K562 (cell line): ENCODE data around the gene DHRS12. TPM values are rescaled to one million over a fixed set of nuclear protein-coding genes. Genes with fewer than 3 reads are reported as not detected.

Source experiments
- IFI16 ChIP-seq: fragments of 250-450 bp; sonication (Bioruptor Pico); IDR thresholded peaks from 2 replicates; pipeline ENCODE4 v2.1.2; 2022; ENCODE audit warnings: mild to moderate bottlenecking, inconsistent platforms
- JUNB ChIP-seq: fragments of 450-650 bp; formaldehyde crosslinking; conservative IDR thresholded peaks from 2 replicates; pipeline ENCODE4 v1.4.0; 2020; ENCODE audit warnings: mild to moderate bottlenecking
- NFIX ChIP-seq: fragments of 250-450 bp; sonication (Bioruptor Pico); IDR thresholded peaks from 2 replicates; pipeline ENCODE4 v1.4.0; 2020; ENCODE audit warnings: low read depth, mild to moderate bottlenecking, moderate library complexity
- NONO ChIP-seq, 2 experiments: fragments of 200-400 bp in 1 of 2; fragments of 450-650 bp in 1 of 2; formaldehyde crosslinking in 1 of 2; IDR thresholded peaks; 2 replicates each; pipeline ENCODE4 v1.6.1; 2017; ENCODE audit warnings: low read depth in 2 of 2, mild to moderate bottlenecking in 2 of 2, moderate library complexity in 2 of 2, low read length in 1 of 2
- NR2C2 ChIP-seq, 2 experiments: fragments of 200-800 bp in 1 of 2; sonication (Bioruptor generic) in 1 of 2; sonication (generic) in 1 of 2; formaldehyde crosslinking in 1 of 2; IDR thresholded peaks; 2 replicates each; pipeline versions ENCODE4 v1.6.1 to v1.8.0; 2016 to 2022; ENCODE audit warnings: mild to moderate bottlenecking in 1 of 2, missing compliant biosample characterization in 1 of 2, missing genetic modification characterization in 1 of 2, missing genetic modification reagents in 1 of 2
- RHOXF2B ChIP-seq: fragments of 250-450 bp; sonication (Bioruptor Pico); conservative IDR thresholded peaks from 2 replicates; pipeline ENCODE4 v1.5.1; 2021
- RREB1 ChIP-seq: fragments of 250-450 bp; sonication (Bioruptor Pico); IDR thresholded peaks from 2 replicates; pipeline ENCODE4 v1.4.0; 2020
- USF1 ChIP-seq: sonication (generic); formaldehyde crosslinking; IDR thresholded peaks from 2 replicates; pipeline ENCODE4 v1.9.0; 2022; ENCODE audit warnings: mild to moderate bottlenecking, missing genetic modification reagents
- ZBTB11 ChIP-seq, 3 experiments: fragments of 200-800 bp in 1 of 3; fragments of 250-450 bp in 1 of 3; fragments of 450-650 bp in 1 of 3; sonication (Bioruptor Pico) in 1 of 3; sonication (Bioruptor generic) in 1 of 3; formaldehyde crosslinking in 1 of 3; IDR thresholded peaks; 2 replicates each; pipeline versions ENCODE4 v1.6.1 to v1.8.0; 2016 to 2022; ENCODE audit warnings: mild to moderate bottlenecking in 2 of 3, missing genetic modification characterization in 2 of 3, missing compliant biosample characterization in 1 of 3, moderate library complexity in 1 of 3
- ZBTB33 ChIP-seq: sonication (generic); formaldehyde crosslinking; IDR thresholded peaks from 2 replicates; pipeline ENCODE4 v1.8.1; 2023; ENCODE audit warnings: mild to moderate bottlenecking, missing genetic modification reagents
- polyA plus RNA-seq, 8 experiments: library from polyadenylated mRNA; depleted of rRNA in 4 of 8; stranded (reverse) in 5 of 8; unstranded in 3 of 8; fragments of >200 nt; fragmentation: Nextera tagmentation in 2 of 8; fragmentation: Illumina TruSeq in 1 of 8; extraction: Ambion mirVana in 2 of 8; extraction: Trizol in 1 of 8; gene quantifications; 2 replicates each; pipeline versions ENCODE4 v1.2.1 to v1.2.3, GENCODE V29; 2011 to 2014; ENCODE audit warnings: inconsistent platforms in 1 of 8, missing spikeins in 1 of 8
- total RNA-seq, 7 experiments: library from RNA; depleted of rRNA in 6 of 7; stranded (reverse); fragments of >200 nt in 6 of 7; fragmentation: Illumina TruSeq in 2 of 7; extraction: Trizol in 2 of 7; gene quantifications; 2 replicates each; pipeline versions ENCODE4 v1.2.1 to v1.2.3, GENCODE V29; 2011 to 2021; ENCODE audit warnings: low replicate concordance in 1 of 7

Gene DHRS12
- total and polyA plus RNA-seq, 9 of the 15 experiments (the other 6 are each of a cell fraction or from before 2014, with no cell fraction given) = 0.62 to 2.7 (median 0.98) TPM

GRCh38 chr13:51793570-51794271 is 10.2 kb downstream of the DHRS12 start (continued):
- TF ChIP-seq ZBTB11 (CRISPR knock-in tag; IDR thresholded peaks at IDR 0.05) = 0 out of 6 replicates have a peak, but pooled peaks of 1 of the 3 experiments have one; percentile 23
- TF ChIP-seq NR2C2 (CRISPR knock-in tag; IDR thresholded peaks at IDR 0.05) = no peak
- no peak for TF ChIP-seq NR2C2 (tag; IDR thresholded peaks at IDR 0.05)
- no peak for TF ChIP-seq NONO (IDR thresholded peaks at IDR 0.05; ENCODE audit: low read depth in 2 of 2, low read length in 1 of 2)
- no peak for TF ChIP-seq NFIX (CRISPR knock-in tag)
- TF ChIP-seq RREB1 (CRISPR knock-in tag) = no peak
- TF ChIP-seq JUNB = no peak
- no peak for TF ChIP-seq IFI16 (CRISPR knock-in tag)
- no peak for TF ChIP-seq RHOXF2B (CRISPR knock-in tag)
- no peak for TF ChIP-seq USF1 (CRISPR knock-in tag)
- no peak for TF ChIP-seq ZBTB33 (CRISPR knock-in tag)
